Spleen (tissue), 11 donors: Measurements from ENCODE around the gene SLC6A20. TPM values are rescaled to one million over a fixed set of nuclear protein-coding genes. Genes with fewer than 3 reads are reported as not detected.

Source experiments
- DNase-seq: peaks from one replicate; pipeline ENCODE4 v3.0.0-alpha.2; 2020
- H3K27ac ChIP-seq, 8 donors: fragments of 200-600 bp; sonication (generic) in 7 of 8; 1 replicate in 4 of 8; 2 replicates in 4 of 8; pipeline versions ENCODE4 v1.5.0 to v1.8.0; 2016 to 2021; ENCODE audit warnings: inconsistent platforms in 4 of 8, mild to moderate bottlenecking in 4 of 8, moderate library complexity in 1 of 8
- H3K27me3 ChIP-seq, 7 donors: fragments of 200-600 bp; sonication (generic) in 6 of 7; replicated peaks in 1 of 7; 1 replicate in 4 of 7; 2 replicates in 3 of 7; pipeline versions ENCODE4 v1.5.0 to v1.8.0; 2016 to 2021; ENCODE audit warnings: inconsistent platforms in 3 of 7, mild to moderate bottlenecking in 1 of 7
- H3K36me3 ChIP-seq, 6 donors: fragments of 200-600 bp; sonication (generic) in 5 of 6; 1 replicate in 4 of 6; 2 replicates in 2 of 6; pipeline versions ENCODE4 v1.5.0 to v1.8.0; 2016 to 2021; ENCODE audit warnings: inconsistent platforms in 2 of 6
- H3K4me1 ChIP-seq, 6 donors: fragments of 200-600 bp; sonication (generic) in 5 of 6; 1 replicate in 3 of 6; 2 replicates in 3 of 6; pipeline versions ENCODE4 v1.5.0 to v1.8.0; 2016 to 2021; ENCODE audit warnings: inconsistent platforms in 3 of 6
- H3K4me3 ChIP-seq, 8 donors: fragments of 200-600 bp; sonication (generic) in 7 of 8; 1 replicate in 4 of 8; 2 replicates in 4 of 8; pipeline versions ENCODE4 v1.5.0 to v1.8.0; 2016 to 2021; ENCODE audit warnings: inconsistent platforms in 4 of 8, mild to moderate bottlenecking in 4 of 8, moderate library complexity in 2 of 8
- H3K9me3 ChIP-seq, 8 donors: fragments of 200-600 bp; sonication (generic) in 7 of 8; 1 replicate in 4 of 8; 2 replicates in 4 of 8; pipeline versions ENCODE4 v1.5.0 to v1.8.0; 2016 to 2021; ENCODE audit warnings: inconsistent platforms in 4 of 8
- POLR2A ChIP-seq, 3 donors: fragments of 450-650 bp; IDR thresholded peaks; one replicate each; pipeline ENCODE4 v1.5.1; 2017; ENCODE audit warnings: antibody characterized with exemption in 3 of 3, mild to moderate bottlenecking in 1 of 3
- POLR2AphosphoS5 ChIP-seq, 3 donors: sonication (generic); formaldehyde crosslinking; IDR thresholded peaks; one replicate each; pipeline ENCODE4 v1.5.1; 2017; ENCODE audit warnings: antibody characterized with exemption in 3 of 3
- WGBS, 5 donors: extraction: QIAGEN DNeasy Blood & Tissue Kit in 3 of 5; methylation state at CpG; one replicate each; pipeline versions ENCODE4 v1.1.5 to v1.1.7; 2013 to 2018; 5-methylcytosine and 5-hydroxymethylcytosine counted together
- intact Hi-C: fragments of 100-400 bp; cut with DNase I; formaldehyde crosslinking; loops from one replicate; pipeline ENCODE4 v1.15.0; 2023; ENCODE audit warnings: low total_unique reads
- polyA plus RNA-seq, 3 donors: library from polyadenylated mRNA; stranded (reverse); fragments of 200-250 nt; gene quantifications; one replicate each; pipeline ENCODE4 v1.2.1, GENCODE V29; 2013
- total RNA-seq, 7 donors: library from RNA; depleted of rRNA in 3 of 7; stranded (reverse); fragments of >200 nt in 3 of 7; fragmentation: NEBNext Ultra II Directional in 4 of 7; extraction: Animal tissue kit (Norgen Biotek cat#: 25700) in 4 of 7; gene quantifications; one replicate each; pipeline versions ENCODE4 v1.1.0 to v1.2.1, GENCODE V29; 2016 to 2021
- TF ChIP-seq, protein P1 (sequence below), 11 experiments: fragments of 200-600 bp in 7 of 11; fragments of 450-650 bp in 4 of 11; sonication (generic) in 4 of 11; IDR thresholded peaks in 8 of 11; conservative IDR thresholded peaks in 3 of 11; 1 replicate in 7 of 11; 2 replicates in 4 of 11; pipeline versions ENCODE4 v1.4.0 to v1.8.0; 2016 to 2021; ENCODE audit warnings: antibody characterized with exemption in 11 of 11, inconsistent platforms in 4 of 11, mild to moderate bottlenecking in 1 of 11
- donor health status: healthy with polysubstance abuse.
- donor health status: DM: no; HTN: no; CAD: no; lungs with moderate emphysema.
- donor health status: DM: no; HTN: no; CAD: no.
- donor health status: Bipolar disorder and iron deficiency.
- donor health status: healthy.
- donor health status: DM: no; HTN: no; CAD: no.
- donor health status: DM: yes; HTN: yes; CAD: no.

The SLC6A20 gene
- total and polyA plus RNA-seq, 10 donors = 0.02 to 0.49 (median 0.32) TPM; not detected in 3

DNA sequence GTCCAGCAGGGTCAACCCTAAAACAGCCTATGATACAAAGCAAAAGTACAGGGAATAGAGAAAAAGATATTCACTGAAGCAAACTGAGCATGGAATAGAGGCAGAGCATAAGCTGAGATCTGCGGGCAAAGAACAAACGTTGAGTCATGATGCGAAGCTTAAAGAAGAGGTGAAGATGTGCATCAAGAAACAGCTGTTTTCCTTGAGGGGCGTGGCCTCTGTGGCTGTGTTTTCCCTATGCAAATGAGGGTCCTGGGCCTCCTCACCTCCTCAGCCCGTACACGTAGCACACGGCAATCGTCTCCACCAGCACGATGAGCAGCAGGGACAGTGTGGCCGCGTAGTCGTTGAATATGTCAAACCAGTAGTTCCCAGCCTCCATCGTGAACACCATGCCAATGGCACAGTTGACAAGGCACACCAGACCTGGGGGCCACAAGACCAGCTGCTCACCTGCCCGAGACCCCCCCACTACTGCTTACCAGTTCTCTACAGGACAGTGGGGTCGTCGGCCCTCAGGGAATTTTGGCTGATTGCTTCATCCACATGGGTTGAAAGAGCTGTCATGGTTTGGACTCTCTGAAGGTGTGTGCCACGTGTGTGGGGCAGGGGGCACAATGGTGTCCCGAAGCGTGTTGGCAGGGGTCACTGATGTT lies 33.6 kb downstream of the SLC6A20 start:
- peaks cover 0 to 8% (median 4%) of the 10 kb centered on the region in 6 donors for H3K4me1 ChIP-seq
- 87 to 91% (median 88%) methylated on average over 18 to 19 of the region's 19 CpGs for WGBS, 5 donors
- H3K9me3 ChIP-seq = peaks cover 0 to 11% (median 4%) of the 10 kb centered on the region in 8 donors
- H3K27ac ChIP-seq = no peak overlapping the region
- H3K36me3 ChIP-seq = no peaks in the 10 kb centered on the region
- no peak for DNase-seq
- no peak overlapping the region for H3K4me3 ChIP-seq
- intact Hi-C loops = loop anchor here (10.0 kb wide), 1 partner anchor 312 kb away; no protein-coding TSS in a partner anchor
- TF ChIP-seq POLR2A (IDR thresholded peaks at IDR 0.05) = no peak
- TF ChIP-seq POLR2AphosphoS5 (IDR thresholded peaks at IDR 0.05) = no peak
- TF ChIP-seq, protein P1, sequence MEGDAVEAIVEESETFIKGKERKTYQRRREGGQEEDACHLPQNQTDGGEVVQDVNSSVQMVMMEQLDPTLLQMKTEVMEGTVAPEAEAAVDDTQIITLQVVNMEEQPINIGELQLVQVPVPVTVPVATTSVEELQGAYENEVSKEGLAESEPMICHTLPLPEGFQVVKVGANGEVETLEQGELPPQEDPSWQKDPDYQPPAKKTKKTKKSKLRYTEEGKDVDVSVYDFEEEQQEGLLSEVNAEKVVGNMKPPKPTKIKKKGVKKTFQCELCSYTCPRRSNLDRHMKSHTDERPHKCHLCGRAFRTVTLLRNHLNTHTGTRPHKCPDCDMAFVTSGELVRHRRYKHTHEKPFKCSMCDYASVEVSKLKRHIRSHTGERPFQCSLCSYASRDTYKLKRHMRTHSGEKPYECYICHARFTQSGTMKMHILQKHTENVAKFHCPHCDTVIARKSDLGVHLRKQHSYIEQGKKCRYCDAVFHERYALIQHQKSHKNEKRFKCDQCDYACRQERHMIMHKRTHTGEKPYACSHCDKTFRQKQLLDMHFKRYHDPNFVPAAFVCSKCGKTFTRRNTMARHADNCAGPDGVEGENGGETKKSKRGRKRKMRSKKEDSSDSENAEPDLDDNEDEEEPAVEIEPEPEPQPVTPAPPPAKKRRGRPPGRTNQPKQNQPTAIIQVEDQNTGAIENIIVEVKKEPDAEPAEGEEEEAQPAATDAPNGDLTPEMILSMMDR (IDR thresholded peaks at IDR 0.05 in 8 of 11, conservative IDR thresholded peaks at IDR 0.05 in 3 of 11) = no peak
- H3K27me3 ChIP-seq = peaks cover 0 to 16% (median 0%) of the 10 kb centered on the region in 7 donors

DNA sequence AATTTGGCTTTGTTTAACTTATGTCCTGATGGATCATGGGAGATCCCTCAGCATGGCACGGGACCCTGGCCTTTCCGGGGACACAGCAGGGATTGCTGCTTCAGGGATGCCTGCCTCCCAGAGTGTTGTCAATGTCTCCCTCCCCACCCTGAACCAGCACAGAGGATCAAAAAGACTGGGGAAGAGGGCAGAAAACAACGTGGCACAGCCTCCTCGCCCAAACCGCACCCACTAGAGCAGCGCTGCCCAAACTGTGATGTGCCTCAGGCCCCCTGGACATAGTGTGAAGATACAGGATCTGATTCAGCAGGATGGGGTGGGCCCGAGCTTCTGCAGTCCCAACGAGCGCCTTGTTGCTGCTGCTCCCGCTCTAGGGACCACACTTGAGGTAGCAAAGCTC lies 34.5 kb downstream of the SLC6A20 start:
- WGBS, 5 donors = 85 to 93% (median 86%) methylated on average over 6 to 10 of the region's 10 CpGs
- TF ChIP-seq POLR2A (IDR thresholded peaks at IDR 0.05) (no peak), POLR2AphosphoS5 (IDR thresholded peaks at IDR 0.05) (no peak)
- TF ChIP-seq, protein P1 (IDR thresholded peaks at IDR 0.05 in 8 of 11, conservative IDR thresholded peaks at IDR 0.05 in 3 of 11) = no peak
- no peaks in the 10 kb centered on the region for H3K36me3 ChIP-seq
- no peak for DNase-seq
- H3K27me3 ChIP-seq = peaks cover 0 to 16% (median 0%) of the 10 kb centered on the region in 7 donors
- intact Hi-C loops = loop anchor here (2.0 to 10.0 kb wide), 2 partner anchors 167 to 313 kb away; no protein-coding TSS in a partner anchor
- H3K9me3 ChIP-seq = peaks cover 0 to 3% (median under 1%) of the 10 kb centered on the region in 8 donors
- no peak overlapping the region for H3K27ac ChIP-seq
- H3K4me3 ChIP-seq = no peak overlapping the region
- H3K4me1 ChIP-seq = peaks cover 0 to 8% (median 4%) of the 10 kb centered on the region in 6 donors

DNA sequence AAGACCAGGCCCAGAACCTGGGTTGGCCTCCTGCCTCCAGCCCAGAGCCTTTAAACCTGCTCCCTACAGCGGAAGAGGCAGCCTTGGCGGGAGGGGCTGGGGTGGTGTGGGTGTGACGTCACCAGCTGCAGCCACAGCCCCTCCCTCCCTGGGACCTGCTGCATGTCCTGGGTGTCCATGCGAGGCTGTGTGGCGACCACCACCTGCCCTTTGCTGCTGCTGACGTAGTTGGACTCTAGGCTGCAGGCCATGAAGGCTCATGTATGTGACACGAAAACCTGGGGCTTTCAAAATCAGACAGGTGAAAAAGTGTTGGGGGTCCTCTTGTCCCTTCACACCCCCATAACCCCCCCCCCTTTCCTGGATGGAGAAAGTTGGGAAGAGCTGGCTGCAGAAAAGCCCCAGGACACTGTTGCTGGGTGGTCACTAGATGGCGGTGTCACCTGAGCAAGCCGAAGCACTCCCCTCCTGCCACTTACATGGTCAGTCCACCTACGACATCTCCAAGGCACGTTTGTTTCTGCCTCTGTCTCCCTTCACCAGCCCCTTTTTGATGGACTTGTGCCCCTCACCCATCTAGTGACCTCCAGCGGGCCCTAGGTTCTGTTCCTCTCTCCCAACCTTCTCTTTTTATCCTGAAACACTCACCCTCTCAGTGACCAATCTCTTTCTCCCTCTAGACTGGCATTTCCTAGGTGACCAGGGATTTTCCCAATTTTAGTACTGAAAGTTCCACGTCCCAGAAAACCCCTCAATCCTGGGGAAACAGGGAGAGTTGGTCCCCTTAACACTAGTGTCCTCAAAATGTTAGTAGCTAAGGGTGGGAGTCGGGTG lies 35.2 kb downstream of the SLC6A20 start:
- no peak overlapping the region for H3K4me3 ChIP-seq
- peaks cover 0 to 16% (median 0%) of the 10 kb centered on the region in 7 donors for H3K27me3 ChIP-seq
- DNase-seq = no peak
- peaks cover 0 to 8% (median 4%) of the 10 kb centered on the region in 6 donors for H3K4me1 ChIP-seq
- 34 to 44% (median 42%) methylated on average over 12 to 14 of the region's 14 CpGs for WGBS, 5 donors
- intact Hi-C loops = loop anchor here (2.0 to 10.0 kb wide), 2 partner anchors 168 to 314 kb away; no protein-coding TSS in a partner anchor
- H3K27ac ChIP-seq = no peak overlapping the region
- no peaks in the 10 kb centered on the region for H3K9me3 ChIP-seq
- TF ChIP-seq, protein P1 (IDR thresholded peaks at IDR 0.05 in 8 of 11, conservative IDR thresholded peaks at IDR 0.05 in 3 of 11) = peak; percentile 22 to 79 (median 66)
- no peak for TF ChIP-seq POLR2A (IDR thresholded peaks at IDR 0.05)
- H3K36me3 ChIP-seq = no peaks in the 10 kb centered on the region
